Measurements from ENCODE around the gene NAA16. TPM values are rescaled to one million over a fixed set of nuclear protein-coding genes. Genes with fewer than 3 reads are reported as not detected.

Gene NAA16
- total and polyA plus RNA-seq, 9 of the 15 experiments (the other 6 are each of a cell fraction or from before 2014, with no cell fraction given), result 3.7 to 18.2 (median 12.0) TPM

GRCh38 chr13:41313117-41313516 is 2.0 kb downstream of the NAA16 start:
- 14% methylated on average over 5 of the region's 5 CpGs for WGBS (ENCODE audit: insufficient coverage, low coverage, missing lambda C conversion rate)
- peaks cover 16% of the 10 kb centered on the region; the same call in 2 of the 3 replicates for H3K36me3 ChIP-seq (ENCODE audit: control insufficient read depth, insufficient read depth, low read length)
- intact Hi-C loops (cut with micrococcal nuclease), result loop anchor here (5.0 kb wide), 1 partner anchor 251 kb away; the partner anchor contains the start of gene WBP4
- H3K4me1 ChIP-seq (replicated peaks in 1 of 2; ENCODE audit: control insufficient read depth in 2 of 2, insufficient read depth in 2 of 2, low read length in 2 of 2), result peaks cover 7 to 10% of the 10 kb centered on the region in 2 experiments; a peak in 3 of 5 replicates
- FAIRE-seq (no peak), ATAC-seq (no peak), DNase-seq (ENCODE audit: extremely low read depth in 1 of 4, low spot score in 3 of 4) (no peak)
- peak overlapping the region; percentile 98; the same call in 1 of the 2 replicates for H3K4me3 ChIP-seq
- ChIA-PET POLR2A (interaction anchor here (0.7 to 1.3 kb wide), 2 partner anchors 20 to 239 kb away, joined by 3 read pairs; no protein-coding TSS in a partner anchor), CTCF (ENCODE audit: low intra/inter-chr PET ratio) (no interaction called here)
- no peak for TF ChIP-seq FIP1L1 (IDR thresholded peaks at IDR 0.05; ENCODE audit: low read depth, low read length, poor library complexity, severe bottlenecking)
- TF ChIP-seq, protein P1, sequence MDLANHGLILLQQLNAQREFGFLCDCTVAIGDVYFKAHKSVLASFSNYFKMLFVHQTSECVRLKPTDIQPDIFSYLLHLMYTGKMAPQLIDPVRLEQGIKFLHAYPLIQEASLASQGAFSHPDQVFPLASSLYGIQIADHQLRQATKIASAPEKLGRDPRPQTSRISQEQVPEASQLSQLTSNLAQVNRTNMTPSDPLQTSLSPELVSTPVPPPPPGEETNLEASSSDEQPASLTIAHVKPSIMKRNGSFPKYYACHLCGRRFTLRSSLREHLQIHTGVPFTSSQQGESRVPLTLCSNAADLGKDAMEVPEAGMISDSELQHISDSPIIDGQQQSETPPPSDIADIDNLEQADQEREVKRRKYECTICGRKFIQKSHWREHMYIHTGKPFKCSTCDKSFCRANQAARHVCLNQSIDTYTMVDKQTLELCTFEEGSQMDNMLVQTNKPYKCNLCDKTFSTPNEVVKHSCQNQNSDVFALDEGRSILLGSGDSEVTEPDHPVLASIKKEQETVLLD (IDR thresholded peaks at IDR 0.05), result no peak
- no peak for TF ChIP-seq PURB (CRISPR knock-in tag; IDR thresholded peaks at IDR 0.05; ENCODE audit: low read depth)
- no peak for TF ChIP-seq ADNP (tag; IDR thresholded peaks at IDR 0.05)
- TF ChIP-seq MAFF (IDR thresholded peaks at IDR 0.05; ENCODE audit: low read length), result no peak
- TF ChIP-seq YY1 (IDR thresholded peaks at IDR 0.05; ENCODE audit: borderline replicate concordance in 1 of 3, control insufficient read depth in 1 of 3, extremely low read depth in 1 of 3, insufficient read depth in 3 of 3, insufficient read length in 1 of 3, insufficient replicate concordance in 2 of 3, low read depth in 1 of 3, low read length in 2 of 3), result no peak
- no peak for TF ChIP-seq ZNF316 (IDR thresholded peaks at IDR 0.05)
- TF ChIP-seq ATF6 (CRISPR knock-in tag; IDR thresholded peaks at IDR 0.05), result no peak
- no peak for TF ChIP-seq ERF (CRISPR knock-in tag; IDR thresholded peaks at IDR 0.05)
- TF ChIP-seq SNRNP70 (optimal IDR thresholded peaks at IDR 0.05; ENCODE audit: low read depth, low read length), result no peak
- TF ChIP-seq CC2D1A (IDR thresholded peaks at IDR 0.05), result no peak
- TF ChIP-seq CBFA2T2 (conservative IDR thresholded peaks at IDR 0.05), result no peak
- H3K9me3 ChIP-seq (replicated peaks; ENCODE audit: control insufficient read depth, insufficient read depth, low read depth, low read length), result no peaks in the 10 kb centered on the region
- H3K4me2 ChIP-seq (ENCODE audit: insufficient read depth, low read length), result peak overlapping the region; percentile 55
- no peaks in the 10 kb centered on the region for H4K20me1 ChIP-seq (replicated peaks; ENCODE audit: control insufficient read depth, insufficient read depth, low read length)
- in situ Hi-C loops (cut with MboI), result no loop called here
- no peaks in the 10 kb centered on the region for H3K9me1 ChIP-seq (ENCODE audit: control insufficient read depth, insufficient read depth, low read length)
- H3K79me2 ChIP-seq (ENCODE audit: control insufficient read depth, insufficient read depth, low read length), result peaks cover 71% of the 10 kb centered on the region
- H3K27ac ChIP-seq (ENCODE audit: extremely low read depth, low read depth, low read length), result no peak overlapping the region; the same call in 2 of the 3 replicates
- BruUV-seq (replicated peaks), result no TSS peak
- H3K27me3 ChIP-seq (ENCODE audit: control insufficient read depth in 2 of 2, insufficient read depth in 2 of 2, low read length in 2 of 2), result no peaks in the 10 kb centered on the region
- no peak overlapping the region for H2AFZ ChIP-seq (ENCODE audit: low read depth, low read length)
- peak overlapping the region; percentile 77 to 79; a peak in 3 of 4 replicates for H3K9ac ChIP-seq (ENCODE audit: insufficient read depth in 1 of 2, low read depth in 2 of 2, low read length in 2 of 2)
